DOHH2 (cell line): ENCODE data around the gene FEM1C.

ENCODE experiments used
- EZH2phosphoT487 ChIP-seq: fragments of 200-600 bp; sonication (generic); IDR thresholded peaks from 2 replicates; pipeline ENCODE4 v1.6.1; 2017; ENCODE audit warnings: borderline replicate concordance, mild to moderate bottlenecking, antibody characterized with exemption, low read length, moderate library complexity, mixed read lengths
- TF ChIP-seq, protein P1 (sequence below): fragments of 200-600 bp; sonication (generic); IDR thresholded peaks from one replicate; pipeline ENCODE4 v1.5.1; 2014; ENCODE audit warnings: antibody characterized with exemption, mild to moderate bottlenecking, low read depth, low read length; ENCODE audit not compliant: poor library complexity, severe bottlenecking

DNA sequence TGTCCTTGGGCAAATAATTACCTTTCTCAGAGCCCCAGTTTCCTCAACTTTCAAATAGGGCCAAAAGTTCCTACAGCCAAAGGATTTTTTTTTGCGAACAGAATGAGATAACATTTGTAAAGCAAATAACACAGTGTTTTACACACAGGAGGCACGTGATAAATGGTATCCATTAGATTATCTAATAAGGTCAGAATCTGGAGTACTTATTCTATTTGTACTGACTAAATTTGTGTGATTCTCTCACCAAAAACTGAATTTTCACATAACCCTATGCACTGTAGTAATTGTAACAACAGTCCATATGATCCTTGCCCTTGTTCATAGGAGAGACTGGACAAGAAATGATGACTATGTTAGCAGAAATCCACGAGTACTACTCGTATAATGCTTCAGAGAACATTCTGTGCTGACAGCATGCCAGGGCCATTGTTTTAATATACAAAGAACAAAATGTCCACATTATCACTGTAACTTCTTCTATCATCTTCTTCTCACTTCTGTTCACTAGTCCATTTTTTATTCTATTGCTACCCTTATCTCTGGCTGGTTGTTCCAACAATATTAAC lies 13.9 kb upstream of the FEM1C start:
- TF ChIP-seq, protein P1, sequence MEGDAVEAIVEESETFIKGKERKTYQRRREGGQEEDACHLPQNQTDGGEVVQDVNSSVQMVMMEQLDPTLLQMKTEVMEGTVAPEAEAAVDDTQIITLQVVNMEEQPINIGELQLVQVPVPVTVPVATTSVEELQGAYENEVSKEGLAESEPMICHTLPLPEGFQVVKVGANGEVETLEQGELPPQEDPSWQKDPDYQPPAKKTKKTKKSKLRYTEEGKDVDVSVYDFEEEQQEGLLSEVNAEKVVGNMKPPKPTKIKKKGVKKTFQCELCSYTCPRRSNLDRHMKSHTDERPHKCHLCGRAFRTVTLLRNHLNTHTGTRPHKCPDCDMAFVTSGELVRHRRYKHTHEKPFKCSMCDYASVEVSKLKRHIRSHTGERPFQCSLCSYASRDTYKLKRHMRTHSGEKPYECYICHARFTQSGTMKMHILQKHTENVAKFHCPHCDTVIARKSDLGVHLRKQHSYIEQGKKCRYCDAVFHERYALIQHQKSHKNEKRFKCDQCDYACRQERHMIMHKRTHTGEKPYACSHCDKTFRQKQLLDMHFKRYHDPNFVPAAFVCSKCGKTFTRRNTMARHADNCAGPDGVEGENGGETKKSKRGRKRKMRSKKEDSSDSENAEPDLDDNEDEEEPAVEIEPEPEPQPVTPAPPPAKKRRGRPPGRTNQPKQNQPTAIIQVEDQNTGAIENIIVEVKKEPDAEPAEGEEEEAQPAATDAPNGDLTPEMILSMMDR, result no peak
- no peak for TF ChIP-seq EZH2phosphoT487
